ENCODE results near the gene DNAJA4.

The DNAJA4 gene

GRCh38 chr15:78299101-78299930 lies 35.0 kb downstream of the DNAJA4 start, which contains the start of gene SKIC8:
TSS of gene SKIC8 (minus strand) at chr15:78299609. CDS start at chr15:78295686, 3,923 bp downstream.
- peak; percentile 95 for DNase-seq (ENCODE audit: low spot score)
- in situ Hi-C loops (cut with MboI; ENCODE audit: low pct_unique_long_range_greater_than_20kb, low sequenced_read_pairs, unreplicated experiment), result no loop called here
- no peak for TF ChIP-seq CTCF (IDR thresholded peaks at IDR 0.05; ENCODE audit: extremely low read depth, insufficient read depth, missing control alignments)

- in situ Hi-C loops (cut with MboI; ENCODE audit: low pct_unique_long_range_greater_than_20kb, low sequenced_read_pairs, unreplicated experiment), result loop anchor here (10.0 kb wide), 1 partner anchor 123 kb away; no protein-coding TSS in a partner anchor
- DNase-seq (ENCODE audit: low spot score), result no peak
- no peak for TF ChIP-seq CTCF (IDR thresholded peaks at IDR 0.05; ENCODE audit: extremely low read depth, insufficient read depth, missing control alignments)
These were observed 37.0 kb downstream of the DNAJA4 start for GRCh38 chr15:78301326-78301725.

- in situ Hi-C loops (cut with MboI; ENCODE audit: low pct_unique_long_range_greater_than_20kb, low sequenced_read_pairs, unreplicated experiment), result loop anchor here (10.0 kb wide), 1 partner anchor 123 kb away; no protein-coding TSS in a partner anchor
- no peak for TF ChIP-seq CTCF (IDR thresholded peaks at IDR 0.05; ENCODE audit: extremely low read depth, insufficient read depth, missing control alignments)
- DNase-seq (ENCODE audit: low spot score), result no peak
These were observed 37.5 kb downstream of the DNAJA4 start for GRCh38 chr15:78301828-78302227.

GRCh38 chr15:78302579-78303312 lies 38.4 kb downstream of the DNAJA4 start:
- in situ Hi-C loops (cut with MboI; ENCODE audit: low pct_unique_long_range_greater_than_20kb, low sequenced_read_pairs, unreplicated experiment), result loop anchor here (10.0 kb wide), 1 partner anchor 122 kb away; no protein-coding TSS in a partner anchor
- no peak for TF ChIP-seq CTCF (IDR thresholded peaks at IDR 0.05; ENCODE audit: extremely low read depth, insufficient read depth, missing control alignments)
- DNase-seq (ENCODE audit: low spot score), result peak; percentile 59

GRCh38 chr15:78304216-78305066 lies 40.1 kb downstream of the DNAJA4 start:
- no peak for TF ChIP-seq CTCF (IDR thresholded peaks at IDR 0.05; ENCODE audit: extremely low read depth, insufficient read depth, missing control alignments)
- in situ Hi-C loops (cut with MboI; ENCODE audit: low pct_unique_long_range_greater_than_20kb, low sequenced_read_pairs, unreplicated experiment), result loop anchor here (10.0 kb wide), 1 partner anchor 120 kb away; no protein-coding TSS in a partner anchor
- DNase-seq (ENCODE audit: low spot score), result no peak
